ENCODE results near the gene FLNA. TPM values are rescaled to one million over a fixed set of nuclear protein-coding genes. Genes with fewer than 3 reads are reported as not detected.

Gene FLNA
- total and polyA plus RNA-seq, 2 donors (not counting 3 experiments of a cell fraction or from before 2014, with no cell fraction given): 658 to 1,474 TPM

DNA sequence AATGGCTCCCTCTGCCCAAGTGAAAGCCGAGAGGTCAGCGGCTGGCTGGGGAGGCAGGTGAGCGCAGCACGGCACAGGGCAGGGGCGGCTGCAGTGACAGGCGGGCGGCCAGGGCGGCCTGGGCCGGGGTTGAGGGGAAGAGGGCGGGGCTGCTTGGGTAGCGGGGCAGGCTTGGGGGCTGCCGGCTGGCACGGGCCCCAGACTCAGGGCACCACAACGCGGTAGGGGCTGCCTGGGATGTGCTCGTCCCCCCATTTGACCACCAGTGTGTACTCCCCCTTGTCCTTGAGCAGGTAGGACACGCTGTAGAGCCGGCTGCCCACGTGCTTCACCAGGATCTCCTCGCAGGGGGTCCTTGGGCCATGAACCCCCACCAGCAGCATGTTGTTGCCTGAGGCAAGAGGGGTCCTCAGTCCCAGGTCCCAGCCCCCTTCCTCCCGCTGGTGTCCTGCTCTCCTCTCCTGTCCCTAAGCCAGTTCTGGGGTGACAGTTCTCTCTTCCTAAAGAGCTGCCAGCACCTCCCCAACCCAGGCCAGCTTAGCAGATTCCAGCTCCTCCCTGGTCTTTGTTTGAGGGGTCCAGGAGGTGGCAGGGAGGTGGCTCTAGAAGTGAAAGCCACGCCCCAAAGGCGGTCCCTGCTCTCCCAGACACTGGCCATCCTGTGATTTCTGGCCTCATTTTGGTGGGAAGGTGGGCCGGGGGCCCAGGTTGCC is 25.6 kb downstream of the FLNA start:
- no peaks in the 10 kb centered on the region for H3K9me1 ChIP-seq (replicated peaks; ENCODE audit: control insufficient read depth, extremely low read depth, insufficient read depth, low read length)
- FAIRE-seq: no peak
- POLR2A ChIA-PET: no interaction called here
- CTCF ChIA-PET: no interaction called here
- H3K36me3 ChIP-seq (ENCODE audit: control insufficient read depth in 2 of 2, extremely low read depth in 1 of 2, insufficient read depth in 2 of 2, low read length in 2 of 2): peaks cover 5 to 51% of the 10 kb centered on the region in 2 experiments
- TSS peak; percentile 36 for BruUV-seq (replicated peaks)
- no peaks in the 10 kb centered on the region for H3K4me1 ChIP-seq (ENCODE audit: control insufficient read depth, extremely low read depth, insufficient read depth, low read length)
- intact Hi-C loops (cut with micrococcal nuclease): no loop called here
- H4K20me1 ChIP-seq (replicated peaks; ENCODE audit: control insufficient read depth, extremely low read depth, insufficient read depth, low read length): no peaks in the 10 kb centered on the region
- H3K79me2 ChIP-seq (ENCODE audit: control insufficient read depth, insufficient read depth, low read length): no peaks in the 10 kb centered on the region
- H3K9ac ChIP-seq (replicated peaks; ENCODE audit: extremely low read depth, insufficient read depth, low read length): no peak overlapping the region
- TF ChIP-seq JUN (IDR thresholded peaks at IDR 0.05; ENCODE audit: borderline replicate concordance, insufficient read depth, insufficient read length, low read depth) (no peak), FOS (IDR thresholded peaks at IDR 0.05; ENCODE audit: borderline replicate concordance, insufficient read depth, low read length) (no peak), POLR2A (IDR thresholded peaks at IDR 0.05; ENCODE audit: low read depth, low read length) (no peak), POLR2AphosphoS5 (IDR thresholded peaks at IDR 0.05; ENCODE audit: insufficient read depth, low read depth, low read length) (no peak), GATA2 (IDR thresholded peaks at IDR 0.05; ENCODE audit: insufficient read depth, insufficient read length, low read depth, low read length) (no peak), MYC (IDR thresholded peaks at IDR 0.05; ENCODE audit: low read depth, low read length) (no peak), EZH2 (IDR thresholded peaks at IDR 0.05; ENCODE audit: borderline replicate concordance, low read depth, low read length, severe bottlenecking) (no peak)
- TF ChIP-seq, protein P1, sequence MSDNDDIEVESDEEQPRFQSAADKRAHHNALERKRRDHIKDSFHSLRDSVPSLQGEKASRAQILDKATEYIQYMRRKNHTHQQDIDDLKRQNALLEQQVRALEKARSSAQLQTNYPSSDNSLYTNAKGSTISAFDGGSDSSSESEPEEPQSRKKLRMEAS (IDR thresholded peaks at IDR 0.05; ENCODE audit: insufficient read depth, insufficient read length): no peak
- TF ChIP-seq, protein P2, sequence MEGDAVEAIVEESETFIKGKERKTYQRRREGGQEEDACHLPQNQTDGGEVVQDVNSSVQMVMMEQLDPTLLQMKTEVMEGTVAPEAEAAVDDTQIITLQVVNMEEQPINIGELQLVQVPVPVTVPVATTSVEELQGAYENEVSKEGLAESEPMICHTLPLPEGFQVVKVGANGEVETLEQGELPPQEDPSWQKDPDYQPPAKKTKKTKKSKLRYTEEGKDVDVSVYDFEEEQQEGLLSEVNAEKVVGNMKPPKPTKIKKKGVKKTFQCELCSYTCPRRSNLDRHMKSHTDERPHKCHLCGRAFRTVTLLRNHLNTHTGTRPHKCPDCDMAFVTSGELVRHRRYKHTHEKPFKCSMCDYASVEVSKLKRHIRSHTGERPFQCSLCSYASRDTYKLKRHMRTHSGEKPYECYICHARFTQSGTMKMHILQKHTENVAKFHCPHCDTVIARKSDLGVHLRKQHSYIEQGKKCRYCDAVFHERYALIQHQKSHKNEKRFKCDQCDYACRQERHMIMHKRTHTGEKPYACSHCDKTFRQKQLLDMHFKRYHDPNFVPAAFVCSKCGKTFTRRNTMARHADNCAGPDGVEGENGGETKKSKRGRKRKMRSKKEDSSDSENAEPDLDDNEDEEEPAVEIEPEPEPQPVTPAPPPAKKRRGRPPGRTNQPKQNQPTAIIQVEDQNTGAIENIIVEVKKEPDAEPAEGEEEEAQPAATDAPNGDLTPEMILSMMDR (IDR thresholded peaks at IDR 0.05; ENCODE audit: extremely low read depth in 1 of 2, insufficient read depth in 1 of 2, low read depth in 1 of 2, low read length in 2 of 2): no peak
- no peaks in the 10 kb centered on the region for H3K9me3 ChIP-seq (replicated peaks; ENCODE audit: control insufficient read depth, insufficient read depth, low read length)
- H3K27ac ChIP-seq (ENCODE audit: insufficient read depth, low read depth, low read length): no peak overlapping the region
- H3K4me3 ChIP-seq (replicated peaks in 1 of 3; ENCODE audit: insufficient read depth in 1 of 3, low read depth in 1 of 3, low read length in 3 of 3): no peak overlapping the region
- no peak overlapping the region for H2AFZ ChIP-seq (ENCODE audit: low read depth, low read length)
- dilution Hi-C loops (cut with MboI; ENCODE audit: extremely low pct_ligation_motif_present, low sequenced_read_pairs): no loop called here
- no peaks in the 10 kb centered on the region for H3K27me3 ChIP-seq (ENCODE audit: control insufficient read depth in 2 of 2, insufficient read depth in 2 of 2, low read length in 2 of 2)
- no peak overlapping the region for H3K4me2 ChIP-seq (ENCODE audit: insufficient read depth, low read length)
- no peak for DNase-seq (ENCODE audit: low read depth, low spot score)
